ENCODE data around the gene PACRG.

GRCh38 chr6:162868397-162868796, 140.6 kb downstream of the PACRG start:
- TF ChIP-seq CTCF (IDR thresholded peaks at IDR 0.05) = no peak
- TF ChIP-seq EP300 (IDR thresholded peaks at IDR 0.05) = no peak

All from upper lobe of left lung (tissue), 4 donors.